Brain pericyte (primary cell): ENCODE results near the gene CREB3L2.
"Not testable (repeated sequence)": the region's sequence is repeated elsewhere in the genome, so short reads cannot be mapped to it uniquely, and the experiment has no call there.

Source experiments
- DNase-seq: peaks from one replicate; pipeline ENCODE4 v3.0.0-alpha.2; 2012; ENCODE audit warnings: low read depth, low spot score

The CREB3L2 gene

DNA sequence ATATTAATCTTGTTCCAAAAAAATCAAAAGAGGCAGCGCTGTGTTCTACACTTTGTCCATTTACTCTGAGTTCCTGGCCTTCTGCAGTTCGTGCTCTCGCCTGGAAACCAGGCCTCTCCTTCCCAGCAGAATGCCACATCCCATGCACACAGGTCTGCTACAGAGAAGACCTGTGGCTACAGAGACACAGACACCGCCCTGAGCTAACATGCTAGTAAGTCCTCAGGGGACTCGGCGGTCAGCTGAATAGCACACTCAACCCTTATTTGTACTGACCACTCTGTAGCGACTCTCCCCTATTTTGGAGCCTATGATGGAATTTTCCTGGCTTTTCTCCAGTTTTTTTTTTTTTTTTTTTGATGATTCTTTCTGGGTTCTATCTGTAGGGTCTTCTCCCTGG lies 12.8 kb downstream of the CREB3L2 start:
- DNase-seq = no peak

DNA sequence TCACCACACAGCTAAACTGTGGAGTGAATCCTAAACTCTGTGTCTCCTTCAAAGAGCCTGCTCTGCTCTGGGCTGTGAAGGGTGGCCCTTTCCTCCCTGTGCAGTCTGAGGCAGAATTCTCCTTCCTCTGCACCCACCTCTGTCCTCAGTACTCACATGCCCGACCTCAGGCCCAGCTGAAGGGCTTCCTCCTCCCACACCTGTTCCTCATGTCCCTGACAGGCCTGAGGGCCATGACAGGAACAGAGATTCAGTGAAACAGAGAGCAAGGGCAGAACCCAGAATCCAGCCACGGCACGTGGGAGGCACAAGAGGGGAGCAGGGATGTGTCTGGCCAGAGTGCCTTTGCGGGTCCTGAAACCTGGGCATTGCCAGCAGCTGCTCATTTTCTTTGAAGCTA lies 13.9 kb downstream of the CREB3L2 start:
- DNase-seq = no peak

DNA sequence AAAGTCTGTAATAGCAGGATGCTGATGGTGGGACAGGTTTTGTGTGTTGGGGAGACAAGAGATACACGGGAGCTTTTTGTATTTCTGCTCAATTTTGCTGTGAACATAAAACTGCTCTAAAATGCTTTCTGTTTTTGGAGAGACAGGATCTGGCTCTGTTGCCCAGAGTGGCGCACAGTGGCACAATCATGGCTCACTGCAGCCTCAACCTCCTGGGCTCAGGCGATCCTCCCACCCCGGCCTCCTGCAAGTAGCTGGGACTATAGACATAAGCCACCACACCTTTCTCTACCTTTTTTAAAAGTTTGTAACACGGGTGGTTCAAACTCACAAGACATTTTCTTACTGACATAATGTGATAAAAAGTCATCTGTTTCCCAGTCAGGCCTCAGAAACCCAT lies 14.3 kb downstream of the CREB3L2 start:
- no peak for DNase-seq

GRCh38 chr7:137987018-137987349 lies 14.9 kb downstream of the CREB3L2 start:
- DNase-seq = no peak

DNA sequence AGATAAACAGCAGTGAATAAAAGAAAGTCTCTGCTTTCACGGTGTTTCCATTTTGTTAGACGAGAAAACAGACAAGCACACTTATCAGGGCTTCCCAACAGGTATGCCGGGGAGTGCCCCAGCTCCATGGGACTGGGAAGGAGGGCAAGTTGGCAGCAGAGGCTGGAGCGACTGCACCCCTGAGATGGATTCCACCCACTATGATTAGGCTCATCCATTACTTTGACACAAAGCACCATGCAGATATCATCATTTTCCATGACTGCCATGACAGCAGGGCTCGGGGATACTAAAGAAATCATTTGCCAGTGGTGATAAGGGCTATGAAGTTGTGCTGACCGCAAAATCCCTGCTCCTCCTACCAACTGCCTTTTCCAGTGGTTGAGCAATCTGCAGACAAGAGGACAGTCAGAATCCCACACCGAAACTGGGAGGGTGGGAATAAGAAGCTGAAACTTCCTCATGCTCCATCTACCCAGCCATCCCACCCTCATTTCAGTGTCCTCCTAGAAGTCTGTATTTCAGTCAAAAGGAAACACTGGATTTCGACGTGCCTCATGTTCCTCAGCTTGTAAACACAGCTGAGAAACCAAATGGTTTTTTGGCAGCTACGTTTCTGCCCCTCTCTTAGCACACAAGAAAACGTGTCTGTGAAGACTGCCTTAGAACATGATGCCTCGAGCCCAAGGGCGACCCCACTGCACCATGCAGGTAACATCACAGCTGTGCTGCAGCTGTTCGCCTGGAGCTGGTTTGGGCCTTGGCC lies 15.5 kb downstream of the CREB3L2 start:
- no peak for DNase-seq

DNA sequence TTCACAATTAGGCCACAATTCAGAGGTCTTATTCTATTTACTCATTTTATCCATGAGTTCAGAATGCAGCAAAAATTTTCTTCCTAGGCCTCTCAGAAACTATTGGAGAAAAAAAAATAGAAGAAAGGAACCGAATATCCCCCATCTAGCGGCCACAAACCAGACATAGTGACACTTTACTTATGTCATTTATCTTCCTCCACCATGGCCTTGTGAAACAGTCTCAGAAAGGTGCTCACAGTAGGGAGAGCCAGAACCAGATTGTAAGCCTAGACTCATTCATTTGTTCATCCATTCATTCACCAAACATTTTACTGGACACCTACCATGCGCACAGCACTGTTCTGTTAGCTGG lies 16.0 kb downstream of the CREB3L2 start:
- DNase-seq = no peak

DNA sequence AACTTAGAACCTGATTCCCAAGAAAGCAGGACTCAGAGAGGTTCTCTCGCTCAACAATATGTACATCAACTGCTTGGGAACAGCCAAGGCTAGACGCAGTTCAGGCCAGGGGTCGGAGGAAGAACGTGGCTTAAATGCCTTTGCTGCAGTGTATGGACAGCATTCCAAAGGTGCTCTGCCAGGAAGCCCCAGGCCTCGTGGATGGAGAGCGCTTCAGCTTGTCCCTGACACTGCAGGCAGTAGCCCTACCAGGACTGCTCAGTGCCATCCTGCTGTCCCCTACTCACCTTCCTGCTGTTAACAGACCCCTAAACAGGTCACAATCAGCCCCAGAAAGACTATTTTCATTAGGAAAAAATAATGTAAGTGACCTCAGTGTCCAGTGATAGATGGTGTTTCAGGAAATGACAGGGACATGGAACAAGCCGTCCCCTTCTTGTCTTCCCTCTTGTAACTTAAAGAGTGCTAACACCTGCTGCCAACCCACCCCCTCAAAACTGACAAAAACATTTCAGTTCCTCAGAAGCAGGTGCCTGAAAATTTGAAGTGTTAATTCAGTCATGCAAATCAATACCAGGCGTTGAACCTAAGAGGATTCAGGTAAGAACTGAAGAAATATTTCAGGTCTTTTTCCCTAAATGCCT lies 16.5 kb downstream of the CREB3L2 start:
- no peak for DNase-seq

DNA sequence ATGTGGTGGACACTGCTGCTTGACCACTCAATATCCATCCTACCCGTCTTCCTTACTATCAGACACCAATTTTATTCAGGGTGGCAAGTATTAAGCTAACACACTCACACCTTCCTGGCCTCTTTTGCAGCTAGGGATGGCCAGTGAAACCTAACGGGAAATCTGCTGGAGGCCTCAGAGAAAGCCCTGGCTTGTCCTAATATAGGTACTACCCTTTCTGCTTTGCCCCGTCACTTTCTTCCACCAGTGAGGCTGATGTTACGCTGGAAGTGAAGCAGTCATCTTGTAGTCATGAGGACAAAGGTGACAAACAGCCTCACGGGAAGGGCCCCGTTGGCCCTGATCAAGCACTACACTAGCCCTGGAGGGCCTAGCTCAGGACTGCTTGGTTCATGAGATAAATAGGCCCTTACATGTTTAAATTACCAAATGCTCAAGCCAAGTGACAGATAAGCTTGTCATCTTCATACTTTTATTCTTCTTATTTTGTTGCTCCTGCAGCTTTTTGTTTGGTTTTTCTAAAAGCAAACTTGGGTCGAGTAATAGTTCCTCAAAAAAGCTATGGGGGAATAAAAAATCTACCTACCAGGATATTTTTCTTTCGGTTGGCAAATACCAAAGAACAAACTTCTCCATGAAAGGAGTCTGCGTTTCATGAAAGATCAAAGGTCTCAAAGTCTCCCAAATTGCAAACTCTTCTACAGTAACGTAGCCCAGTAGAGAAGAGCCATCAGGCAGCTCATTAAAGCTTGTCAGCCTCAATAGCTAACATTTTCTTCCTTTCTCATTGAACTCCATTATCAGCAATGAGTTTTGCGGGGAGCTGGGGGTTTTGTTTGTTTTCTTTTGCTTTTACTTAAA lies 17.5 kb downstream of the CREB3L2 start:
- DNase-seq = no peak

DNA sequence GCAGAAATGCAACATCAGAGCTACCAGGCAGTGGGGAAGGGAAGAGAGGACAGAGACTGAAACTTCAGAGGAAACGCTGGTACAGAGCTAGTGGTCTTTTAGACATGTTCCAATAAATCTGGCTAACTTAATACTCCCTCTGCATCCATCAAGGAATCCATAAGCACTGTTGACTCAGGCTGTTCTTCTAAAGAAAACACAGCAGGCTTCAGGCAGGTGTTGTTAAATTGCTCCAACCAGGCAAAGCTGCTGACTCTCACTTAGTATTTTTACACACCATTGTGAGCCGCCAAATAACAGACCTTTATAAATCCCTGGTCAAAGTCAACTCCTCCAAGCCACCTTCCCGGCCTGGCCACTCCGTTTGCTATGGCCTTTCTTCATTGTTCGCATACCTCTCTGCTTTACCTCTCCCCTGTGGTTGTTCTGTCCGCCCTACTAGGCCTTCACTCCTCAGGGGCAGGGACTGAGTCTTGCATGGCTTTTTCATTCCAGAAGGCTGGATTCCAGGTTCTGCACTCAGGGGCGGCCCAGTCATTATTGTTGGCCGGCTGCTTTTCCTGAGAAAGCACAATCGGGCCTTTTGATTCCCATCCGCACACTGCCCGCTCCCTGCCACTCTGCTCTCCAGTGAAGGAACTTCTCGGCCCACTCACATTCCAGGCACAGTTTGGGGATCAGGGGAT lies 18.4 kb downstream of the CREB3L2 start:
- DNase-seq = no peak

DNA sequence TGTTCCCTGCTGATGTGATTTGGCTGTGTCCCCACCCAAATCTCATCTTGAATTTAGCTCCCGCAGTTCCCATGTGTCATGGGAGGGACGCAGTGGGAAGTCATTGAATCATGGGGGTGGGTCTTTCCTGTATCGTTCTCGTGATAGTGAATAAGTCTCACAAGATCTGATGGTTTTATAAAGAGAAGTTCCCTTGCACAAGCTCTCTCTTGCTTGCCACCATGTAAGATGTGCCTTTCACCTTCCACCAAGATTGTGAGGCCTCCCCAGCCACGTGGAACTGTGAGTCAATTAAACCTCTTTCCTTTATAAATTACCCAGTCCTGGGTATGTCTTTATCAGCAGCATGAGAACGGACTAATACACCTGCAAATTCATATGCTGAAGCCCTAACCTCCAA lies 19.5 kb downstream of the CREB3L2 start:
- DNase-seq = not testable (repeated sequence)

- DNase-seq = no peak
These were observed 20.2 kb downstream of the CREB3L2 start for GRCh38 chr7:137981668-137982067.

DNA sequence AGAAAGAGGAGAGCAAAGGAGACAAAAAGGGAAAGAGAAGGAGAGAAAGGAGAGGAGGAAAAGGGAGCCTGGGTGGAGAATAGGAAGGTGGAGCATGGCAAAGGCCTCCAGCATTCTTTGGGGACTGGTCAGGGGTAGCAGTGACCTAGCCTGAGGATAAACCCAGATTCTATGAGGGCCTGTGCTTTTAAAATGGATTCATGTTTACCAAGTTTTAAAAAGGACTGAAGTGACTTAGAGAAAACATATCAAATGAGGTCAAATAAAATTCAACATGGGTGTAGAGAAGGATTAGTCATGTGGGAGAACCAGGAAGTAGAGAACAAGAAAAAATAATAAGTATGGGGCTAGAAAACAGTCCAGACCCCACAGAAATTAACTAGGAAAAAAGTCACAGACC lies 20.7 kb downstream of the CREB3L2 start:
- DNase-seq = no peak

DNA sequence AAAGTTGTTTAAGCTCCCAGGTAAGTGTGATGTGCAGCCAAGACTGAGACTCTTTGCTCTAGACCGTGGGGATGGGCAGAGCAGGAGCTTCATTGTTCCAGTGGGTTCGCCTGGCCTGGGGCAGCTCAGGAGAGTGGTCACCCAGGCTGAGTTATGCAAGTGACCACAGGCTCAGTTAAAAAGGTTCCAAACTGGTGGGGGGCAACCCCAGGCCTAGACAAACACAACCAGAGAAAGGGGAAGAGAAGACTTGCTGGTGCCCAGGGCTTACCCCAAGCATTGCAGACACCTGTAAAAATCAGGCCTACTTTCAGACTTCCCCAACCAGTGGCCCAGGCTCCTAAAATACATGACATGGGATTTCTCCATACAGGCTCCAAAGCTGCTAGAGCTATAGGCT lies 21.6 kb downstream of the CREB3L2 start:
- no peak for DNase-seq

DNA sequence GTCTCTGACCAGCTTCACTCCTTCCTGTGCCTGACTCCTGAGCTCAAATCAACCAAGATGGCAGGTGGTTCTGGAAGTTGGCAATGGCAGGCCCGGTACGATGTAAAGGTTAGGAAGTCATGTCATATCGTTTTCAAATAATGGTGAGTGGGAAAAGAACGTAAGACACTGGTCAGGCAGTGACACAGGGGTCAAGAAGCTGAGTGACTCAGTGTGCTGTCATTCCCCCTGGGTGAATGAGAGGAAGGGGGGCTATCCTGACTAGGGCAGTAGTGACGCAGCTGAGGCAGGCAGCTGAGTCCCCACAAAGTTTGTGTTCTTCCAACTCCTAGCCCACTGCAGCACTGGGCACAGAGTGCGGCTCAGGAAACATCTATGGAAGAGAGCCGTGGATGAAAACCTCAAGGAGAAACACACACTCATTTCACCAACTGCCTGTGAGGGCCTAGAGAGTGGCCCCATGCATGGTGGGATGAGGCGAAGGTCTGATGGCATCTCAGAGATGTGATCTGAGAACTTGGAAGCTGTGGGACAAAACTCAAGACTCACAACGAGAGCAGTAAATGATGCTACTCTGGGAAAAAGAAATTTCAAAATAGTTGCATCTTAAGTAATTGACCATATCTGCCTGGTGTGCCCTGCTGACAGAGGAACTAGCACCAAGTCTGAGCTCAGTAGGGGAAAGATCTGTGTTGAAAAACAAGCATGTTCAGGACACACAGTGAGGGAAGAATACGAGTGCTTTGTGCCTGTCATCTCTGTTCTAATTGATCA lies 23.2 kb downstream of the CREB3L2 start:
- peak; percentile 92 for DNase-seq

DNA sequence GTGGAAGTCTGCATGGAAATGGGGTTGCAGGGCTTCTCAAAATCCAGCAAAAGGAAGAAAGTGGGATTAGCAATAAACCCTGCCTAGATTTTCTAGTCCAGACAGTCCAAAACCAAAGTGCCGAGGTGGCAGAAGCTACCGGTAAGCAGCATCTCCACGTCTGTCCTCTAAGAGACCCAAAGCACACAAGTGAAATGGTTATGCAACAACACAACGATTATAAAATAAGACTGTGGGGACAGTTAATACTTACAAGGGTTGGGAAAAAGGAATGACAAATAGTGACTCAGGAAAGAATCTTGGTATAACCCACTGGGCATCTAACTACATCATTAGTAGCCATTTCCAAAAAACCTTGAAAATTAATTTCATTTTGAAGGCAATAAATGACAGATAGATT lies 24.7 kb downstream of the CREB3L2 start:
- no peak for DNase-seq

- no peak for DNase-seq
These were observed 25.2 kb downstream of the CREB3L2 start for GRCh38 chr7:137976696-137977095.

DNA sequence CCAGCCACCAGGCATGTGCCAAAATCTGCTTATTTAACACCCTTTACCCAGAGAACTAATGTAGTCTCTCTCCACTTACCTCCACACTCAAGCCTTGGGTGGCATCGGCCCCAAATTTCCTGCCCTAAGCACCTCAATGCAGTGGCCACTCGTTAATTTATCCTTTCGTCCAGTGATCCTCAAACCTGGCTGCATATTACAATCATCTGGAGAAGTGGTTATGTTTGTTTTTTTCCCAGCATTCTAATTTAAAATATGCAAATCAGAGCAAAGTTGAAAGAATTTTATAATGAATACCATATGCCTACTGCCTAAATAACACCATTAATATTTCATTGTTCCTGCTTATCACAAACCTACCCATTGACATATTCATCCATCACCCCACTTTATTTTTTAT lies 25.7 kb downstream of the CREB3L2 start:
- DNase-seq = no peak

DNA sequence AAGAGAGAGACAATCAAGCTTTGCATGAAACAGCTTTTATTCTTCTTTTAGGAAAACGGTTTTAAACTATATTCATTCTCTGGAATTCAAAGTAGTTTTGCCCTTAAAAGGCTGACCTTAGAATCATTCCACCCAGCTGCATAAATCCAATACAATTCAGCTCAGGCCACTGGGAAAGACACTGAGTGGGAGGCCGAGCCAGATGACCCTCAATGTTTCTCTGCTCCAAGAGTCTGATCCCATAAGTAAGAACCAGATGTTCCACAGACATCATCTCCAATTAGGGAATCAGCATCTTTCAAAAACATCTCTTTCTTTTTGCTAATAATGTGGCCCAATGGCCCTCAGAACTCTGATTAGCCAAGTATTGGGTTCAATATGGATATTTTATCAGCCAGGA lies 26.1 kb downstream of the CREB3L2 start:
- no peak for DNase-seq

GRCh38 chr7:137975221-137975620 lies 26.7 kb downstream of the CREB3L2 start:
- no peak for DNase-seq

GRCh38 chr7:137974766-137975165 lies 27.1 kb downstream of the CREB3L2 start:
- DNase-seq = no peak

GRCh38 chr7:137970253-137970975 lies 31.5 kb downstream of the CREB3L2 start:
- no peak for DNase-seq
